Endothelial cell of hepatic sinusoid (primary cell): ENCODE data around the gene RPL35A.
"Not testable (repeated sequence)": the region's sequence is repeated elsewhere in the genome, so short reads cannot be mapped to it uniquely, and the experiment has no call there.

ENCODE experiments used
- in situ Hi-C: cut with HindIII; loops from 2 replicates; pipeline ENCODE4 v1.10.0; 2017; ENCODE audit warnings: low sequenced_read_pairs

RPL35A gene

GRCh38 chr3:197949778-197950676, at the start of gene RPL35A:
RPL35A (plus strand) TSS chr3:197950190; CDS start chr3:197950968, 778 bp downstream.
- in situ Hi-C loops: no loop called here

GRCh38 chr3:197901626-197902025, 48.4 kb upstream of the RPL35A start:
- in situ Hi-C loops: no loop called here

GRCh38 chr3:197906023-197906849, 43.8 kb upstream of the RPL35A start:
- in situ Hi-C loops: no loop called here

GRCh38 chr3:197906850-197907187, 43.2 kb upstream of the RPL35A start:
- in situ Hi-C loops: no loop called here

GRCh38 chr3:197907196-197907595, 42.8 kb upstream of the RPL35A start:
- in situ Hi-C loops: no loop called here

GRCh38 chr3:197908550-197908949, 41.4 kb upstream of the RPL35A start:
- in situ Hi-C loops: not testable (repeated sequence)

GRCh38 chr3:197908957-197909701, 40.9 kb upstream of the RPL35A start:
- in situ Hi-C loops: no loop called here

GRCh38 chr3:197912741-197913476, 37.1 kb upstream of the RPL35A start:
- in situ Hi-C loops: no loop called here

GRCh38 chr3:197913641-197914380, 36.2 kb upstream of the RPL35A start:
- in situ Hi-C loops: no loop called here

- in situ Hi-C loops: not testable (repeated sequence)
These were observed 28.3 kb upstream of the RPL35A start for GRCh38 chr3:197921429-197922275.

GRCh38 chr3:197926418-197926817, 23.6 kb upstream of the RPL35A start:
- in situ Hi-C loops: no loop called here

GRCh38 chr3:197927578-197927977, 22.4 kb upstream of the RPL35A start:
- in situ Hi-C loops: not testable (repeated sequence)

- in situ Hi-C loops: no loop called here
These were observed 13.1 kb upstream of the RPL35A start for GRCh38 chr3:197936819-197937384.

- in situ Hi-C loops: no loop called here
These were observed 9.1 kb upstream of the RPL35A start for GRCh38 chr3:197940745-197941384.

GRCh38 chr3:197942956-197943556, 6.9 kb upstream of the RPL35A start:
- in situ Hi-C loops: no loop called here

GRCh38 chr3:197949191-197949777, 706 bp upstream of the RPL35A start:
- in situ Hi-C loops: no loop called here

GRCh38 chr3:197950677-197951061, 679 bp downstream of the RPL35A start:
- in situ Hi-C loops: no loop called here
